NCI-H345 treated with DMSO at 0.1 percent for 48 hours (cell line): ENCODE results near the gene CSN2.
"Not testable (repeated sequence)": the region's sequence is repeated elsewhere in the genome, so short reads cannot be mapped to it uniquely, and the experiment has no call there.

Experiments
- DNase-seq: peaks from one replicate; lab custom pipeline; 2025; ENCODE audit not compliant: unreplicated experiment; lab: John Stamatoyannopoulos, UW

CSN2 gene

DNA sequence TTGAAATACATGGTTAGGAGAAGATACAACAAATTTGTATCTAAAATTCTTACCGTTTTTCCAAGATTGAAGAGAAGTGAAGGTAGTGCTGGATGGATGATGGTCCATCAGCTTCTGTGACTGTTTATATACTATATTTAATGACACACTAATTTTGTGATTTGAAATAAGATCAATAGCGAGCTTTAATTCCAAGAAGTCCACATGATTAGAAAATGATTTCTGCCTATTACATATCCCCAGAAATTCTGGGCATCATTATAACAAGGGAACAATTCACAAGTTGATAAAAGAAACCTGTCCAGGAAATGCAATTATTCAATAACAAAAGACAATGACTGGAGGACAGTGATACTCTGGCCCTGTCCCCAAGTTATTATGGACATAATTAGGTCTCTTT lies at the start of gene CSN2:
TSS of gene CSN2 (minus strand) at position 101 of the 400 bp plus-strand sequence. CDS start 4,733 bp downstream, outside the sequence.
- no peak for DNase-seq

DNA sequence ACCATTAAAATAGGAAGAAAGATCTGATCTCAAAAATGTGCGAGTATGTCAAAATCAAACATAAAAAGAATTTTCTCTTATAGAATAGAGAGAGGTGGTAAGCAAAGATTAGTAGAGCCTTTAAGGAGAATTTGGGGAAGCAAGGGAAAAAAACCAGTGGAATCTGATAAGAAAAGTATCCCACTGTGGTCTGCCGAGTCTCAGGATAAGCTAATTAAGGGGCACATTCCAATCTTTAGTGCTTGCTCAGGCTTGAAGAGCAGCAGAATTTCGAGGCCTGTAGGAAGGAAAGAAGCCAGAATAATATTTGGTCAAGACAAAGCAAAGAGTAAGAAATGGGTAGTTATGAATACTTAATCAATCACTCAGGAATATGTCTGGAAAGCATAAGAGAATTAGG lies 43.2 kb upstream of the CSN2 start:
- DNase-seq, result no peak

GRCh38 chr4:70002507-70002906 lies 37.0 kb upstream of the CSN2 start:
- DNase-seq, result no peak

DNA sequence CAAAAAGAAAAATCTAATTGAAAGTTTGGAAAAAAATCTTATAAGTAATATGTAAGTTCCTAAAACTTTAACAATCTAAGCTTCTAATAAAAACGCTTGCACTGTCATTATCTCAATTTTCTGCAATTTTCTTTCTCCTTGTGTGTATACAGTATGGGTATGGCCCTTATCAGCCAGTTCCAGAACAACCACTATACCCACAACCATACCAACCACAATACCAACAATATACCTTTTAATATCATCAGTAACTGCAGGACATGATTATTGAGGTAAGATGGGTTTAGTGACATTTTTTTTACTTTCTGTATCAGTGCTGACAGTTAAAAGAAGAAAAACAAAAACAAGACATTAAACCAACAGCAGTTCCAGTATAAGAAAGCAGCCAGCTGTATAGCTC lies 35.2 kb upstream of the CSN2 start:
- no peak for DNase-seq

- no peak for DNase-seq
Measured at GRCh38 chr4:69999420-69999819, 33.9 kb upstream of the CSN2 start.

GRCh38 chr4:69995526-69996016 lies 30.0 kb upstream of the CSN2 start, which contains the start of gene STATH:
Gene STATH (plus strand): TSS chr4:69995966. CDS start chr4:69998438, 2,472 bp downstream.
- DNase-seq, result no peak

GRCh38 chr4:69994782-69995181 lies 29.3 kb upstream of the CSN2 start:
- DNase-seq, result no peak

- no peak for DNase-seq
Measured at GRCh38 chr4:69991016-69991415, 25.5 kb upstream of the CSN2 start.

- DNase-seq, result no peak
Measured at GRCh38 chr4:69986663-69987062, 21.1 kb upstream of the CSN2 start.

DNA sequence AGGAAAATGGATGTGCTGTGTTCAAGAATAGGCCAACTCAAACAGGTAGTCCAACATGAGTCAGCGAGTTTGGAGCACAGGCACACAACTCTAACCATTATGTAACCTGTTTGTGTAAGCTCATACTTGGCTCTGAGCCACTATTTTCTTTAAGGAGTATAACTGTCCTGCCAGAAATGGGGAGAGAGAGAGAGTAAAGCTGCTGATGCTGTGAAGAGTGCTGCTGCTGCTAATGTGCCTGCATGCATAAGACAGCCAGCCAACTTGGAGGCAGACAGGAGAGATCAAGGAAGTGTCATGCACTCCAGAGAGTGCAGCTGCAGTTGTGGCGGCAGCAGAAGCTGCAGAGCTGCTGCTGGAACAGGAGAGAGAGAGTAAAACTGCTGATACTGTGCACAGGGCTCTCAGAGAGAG lies 18.5 kb upstream of the CSN2 start:
- no peak for DNase-seq

- no peak for DNase-seq
Measured at GRCh38 chr4:69977582-69977981, 12.1 kb upstream of the CSN2 start.

DNA sequence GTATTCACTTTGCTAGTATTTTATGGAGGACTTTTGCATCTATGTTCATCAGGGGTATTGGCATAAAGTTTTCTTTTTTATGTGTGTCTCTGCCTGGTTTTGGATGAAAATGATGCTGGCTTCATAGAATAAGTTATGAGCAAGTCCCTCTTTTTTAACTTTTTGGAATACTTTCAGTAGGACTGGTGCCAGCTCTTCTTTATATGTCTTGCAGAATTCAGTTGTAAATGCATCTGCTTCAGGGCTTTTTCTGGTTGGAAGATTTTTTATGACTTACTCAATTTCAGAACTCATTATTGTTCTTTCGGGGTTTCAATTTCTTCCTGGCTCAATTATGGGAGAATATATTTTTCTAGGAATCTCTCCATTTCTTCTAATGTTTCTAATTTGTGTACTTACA lies 9.1 kb upstream of the CSN2 start:
- DNase-seq, result no peak

DNA sequence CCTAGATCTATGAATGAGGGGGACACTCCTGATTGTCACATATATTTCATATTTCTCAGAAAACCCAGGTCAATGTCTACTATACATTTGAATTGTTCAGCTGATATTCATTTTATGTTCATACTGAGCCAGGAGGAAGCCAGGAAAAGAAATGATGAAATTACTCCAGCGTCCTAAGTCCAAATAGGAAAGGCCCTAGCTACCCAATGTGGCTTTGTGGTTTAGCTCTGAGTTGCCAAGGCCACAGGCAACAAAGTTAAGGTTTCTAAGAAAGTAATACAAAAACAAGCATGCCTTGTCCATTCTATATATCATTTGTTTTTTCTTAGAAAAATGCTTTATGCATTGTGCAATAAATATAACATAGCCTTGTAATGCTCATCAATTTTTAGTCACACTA lies 4.5 kb upstream of the CSN2 start:
- no peak for DNase-seq

DNA sequence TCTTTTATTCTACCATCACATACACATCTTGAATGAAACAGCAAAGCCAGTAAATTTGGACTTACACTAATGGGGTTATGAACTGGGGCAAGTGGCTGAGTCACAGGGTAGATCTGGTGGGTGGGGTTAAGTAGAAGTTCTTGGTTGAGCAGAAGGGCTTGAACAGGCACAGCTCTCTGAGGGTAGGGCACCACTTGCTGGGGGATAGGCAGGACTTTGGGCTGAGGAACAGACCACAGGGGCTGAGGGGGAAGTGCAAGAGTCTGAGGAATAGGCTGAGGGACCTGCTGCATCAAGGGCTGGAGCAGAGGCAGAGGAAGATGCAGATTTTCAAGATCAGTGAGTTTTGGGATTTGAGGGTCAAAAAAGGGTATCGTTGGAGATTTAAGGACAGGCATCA lies 8.3 kb downstream of the CSN2 start:
- DNase-seq, result no peak

DNA sequence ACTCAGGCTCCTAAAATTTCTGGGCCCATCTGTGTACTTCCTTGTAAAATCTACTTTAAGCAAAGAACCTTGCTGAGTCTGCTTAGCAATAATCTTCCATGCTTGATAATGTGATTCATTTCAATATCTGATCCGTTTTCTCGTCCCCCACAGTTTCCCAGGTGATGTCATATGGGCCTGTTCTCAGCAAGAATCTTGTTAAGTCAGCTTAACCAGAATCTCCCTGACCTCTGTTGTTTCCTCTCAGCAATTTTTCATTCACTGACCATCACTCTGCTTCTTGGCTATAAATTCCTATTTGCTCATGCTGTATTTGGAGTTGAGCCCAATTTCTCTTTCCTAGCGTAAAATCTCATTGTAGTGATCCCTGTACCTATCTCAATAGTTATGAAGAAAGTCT lies 13.9 kb downstream of the CSN2 start:
- DNase-seq, result no peak

GRCh38 chr4:69936566-69936965 lies 29.0 kb downstream of the CSN2 start:
- no peak for DNase-seq

DNA sequence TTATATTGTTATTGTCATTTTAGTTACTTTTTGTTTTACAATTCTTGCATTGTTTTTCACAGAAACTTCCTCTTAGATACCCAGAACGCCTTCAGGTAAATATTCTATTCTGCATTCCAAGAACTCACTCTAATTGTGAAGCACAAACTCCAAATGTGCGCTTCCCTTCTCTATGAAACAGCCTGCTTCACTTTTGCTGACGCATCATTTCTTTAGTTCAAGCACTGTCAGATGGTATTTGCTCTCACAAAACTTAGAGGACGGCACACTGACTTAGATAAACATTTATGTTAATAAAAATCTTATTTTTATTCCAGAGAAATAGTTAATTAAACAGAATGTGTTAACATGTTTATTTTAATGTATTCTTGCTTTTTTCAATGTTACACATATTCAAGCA lies 31.4 kb downstream of the CSN2 start:
- DNase-seq, result no peak

- DNase-seq, result no peak
Measured at GRCh38 chr4:69930768-69931167, 34.8 kb downstream of the CSN2 start, which contains the start of gene CSN1S1. Gene CSN1S1 (plus strand): TSS chr4:69931068. CDS start chr4:69932556, 1,488 bp downstream.

DNA sequence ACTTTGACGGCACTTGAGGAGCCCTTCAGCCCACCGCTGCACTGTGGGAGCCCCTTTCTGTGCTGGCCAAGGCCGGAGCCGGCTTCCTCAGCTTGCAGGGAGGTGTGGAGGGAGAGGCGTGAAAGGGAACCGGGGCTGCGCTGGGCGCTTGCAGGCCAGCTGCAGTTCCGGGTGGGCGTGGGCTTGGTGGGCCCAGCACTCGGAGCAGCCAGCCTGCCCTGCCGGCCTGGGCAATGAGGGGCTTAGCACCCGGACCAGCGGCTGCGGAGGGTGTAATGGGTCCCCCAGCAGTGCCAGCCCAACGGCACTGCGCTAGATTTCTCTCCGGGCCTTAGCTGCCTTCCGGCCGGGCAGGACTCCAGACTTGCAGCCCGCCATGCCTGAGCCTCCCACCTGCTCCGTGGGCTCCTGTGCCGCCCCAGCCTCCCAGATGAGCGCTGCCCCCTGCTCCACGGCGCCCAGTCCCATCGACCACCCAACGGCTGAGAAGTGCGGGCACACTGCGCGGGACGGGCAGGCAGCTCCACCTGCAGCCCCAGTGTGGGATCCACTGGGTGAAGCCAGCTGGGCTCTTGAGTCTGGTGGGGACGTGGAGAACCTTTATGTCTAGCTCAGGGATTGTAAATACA lies 41.6 kb downstream of the CSN2 start:
- DNase-seq, result not testable (repeated sequence)

- DNase-seq, result no peak
Measured at GRCh38 chr4:69920874-69921273, 44.7 kb downstream of the CSN2 start.

DNA sequence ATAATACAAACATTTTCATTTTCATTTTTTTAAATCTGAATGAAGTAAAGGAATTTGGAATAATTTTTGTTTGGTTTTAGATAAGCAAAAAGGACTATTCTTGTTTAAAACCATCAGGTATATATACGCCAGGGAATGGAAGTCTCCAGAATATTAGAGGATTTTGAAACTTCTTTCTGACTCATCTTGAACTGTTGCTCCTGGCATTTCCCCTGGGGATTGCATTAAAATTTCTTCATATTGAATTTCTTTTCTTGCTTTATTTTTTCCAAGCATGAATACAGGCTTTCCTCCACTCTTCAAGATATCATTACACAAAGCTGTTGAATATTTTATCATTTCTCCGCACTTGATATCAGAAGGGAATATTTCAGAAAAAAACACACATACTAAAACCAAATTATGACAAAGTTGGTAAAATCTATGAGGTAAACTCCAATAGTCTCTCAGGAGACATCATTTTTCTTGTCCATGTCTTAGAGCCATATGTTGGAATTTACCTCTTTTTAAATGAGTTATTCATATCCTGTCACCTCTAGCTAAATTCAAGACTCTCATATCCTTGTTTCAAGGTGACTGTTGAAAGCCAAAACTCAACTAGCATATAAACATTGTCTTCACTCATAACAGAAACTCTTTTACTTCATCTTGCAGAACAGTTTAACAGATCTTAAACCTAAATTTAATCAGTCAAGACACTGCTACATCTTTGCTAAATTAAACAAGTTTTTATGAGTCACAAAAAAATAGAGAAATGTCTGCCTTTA lies 55.3 kb downstream of the CSN2 start:
- no peak for DNase-seq

- DNase-seq, result no peak
Measured at GRCh38 chr4:69909195-69909594, 56.3 kb downstream of the CSN2 start.
